Stimulated activated CD4-positive, alpha-beta T cell treated with anti-CD3 and anti-CD28 coated beads, Interleukin-1b, Interleukin-23, amount 100 ng/mL, for 24 hours (primary cell): ENCODE data around the gene SULT1B1.
"Not testable (repeated sequence)": the region's sequence is repeated elsewhere in the genome, so short reads cannot be mapped to it uniquely, and the experiment has no call there.

Source experiments
- DNase-seq, 4 experiments: peaks; one replicate each; pipeline ENCODE4 v3.0.0-alpha.2; 2020; ENCODE audit warnings: low read depth in 4 of 4, low spot score in 1 of 4

Gene SULT1B1

DNA sequence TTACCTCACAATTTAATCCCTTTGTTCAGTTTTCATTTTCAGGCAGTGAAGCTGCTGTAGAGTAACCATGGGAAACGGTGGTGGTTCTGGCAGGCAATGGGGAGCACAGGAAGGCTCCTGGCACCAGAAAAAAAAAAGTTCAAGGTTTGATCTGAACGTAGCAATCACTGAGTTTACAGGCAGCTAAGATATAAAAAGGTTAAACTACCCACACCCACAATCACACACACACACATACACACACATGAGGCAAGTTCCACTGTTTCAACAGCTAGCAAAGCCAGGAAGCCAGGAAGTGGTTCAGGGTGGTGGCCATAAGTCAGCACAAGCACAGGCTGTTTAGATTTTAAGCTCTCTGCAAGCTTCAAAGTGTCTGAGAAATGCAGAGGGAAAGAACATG, at the start of gene SULT1B1:
SULT1B1 (minus strand) TSS at position 166 of the 400 bp plus-strand sequence. CDS start 5,403 bp downstream, outside the sequence.
- DNase-seq = peak in 1 of 4 experiments; percentile 14

DNA sequence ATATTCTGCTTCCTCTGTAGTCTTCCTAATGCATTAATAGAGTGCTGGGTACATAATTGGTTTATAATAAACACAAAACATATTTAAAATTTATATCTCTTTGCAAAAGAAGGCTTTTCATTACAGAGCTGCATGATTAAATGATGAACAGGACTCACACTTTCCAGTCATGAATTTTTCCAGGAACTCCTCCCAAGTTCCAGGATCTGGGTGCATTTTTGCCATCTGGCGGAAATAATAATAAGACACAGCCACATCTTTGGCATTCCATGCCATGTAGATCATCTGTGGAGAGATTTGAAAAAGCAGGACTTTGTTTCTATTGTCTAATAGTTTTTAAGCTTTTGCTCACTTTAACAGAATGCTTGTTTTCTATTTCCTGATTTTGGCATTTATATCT, 40.2 kb upstream of the SULT1B1 start:
- no peak for DNase-seq

- no peak for DNase-seq
Measured at GRCh38 chr4:69799337-69799736, 38.9 kb upstream of the SULT1B1 start.

DNA sequence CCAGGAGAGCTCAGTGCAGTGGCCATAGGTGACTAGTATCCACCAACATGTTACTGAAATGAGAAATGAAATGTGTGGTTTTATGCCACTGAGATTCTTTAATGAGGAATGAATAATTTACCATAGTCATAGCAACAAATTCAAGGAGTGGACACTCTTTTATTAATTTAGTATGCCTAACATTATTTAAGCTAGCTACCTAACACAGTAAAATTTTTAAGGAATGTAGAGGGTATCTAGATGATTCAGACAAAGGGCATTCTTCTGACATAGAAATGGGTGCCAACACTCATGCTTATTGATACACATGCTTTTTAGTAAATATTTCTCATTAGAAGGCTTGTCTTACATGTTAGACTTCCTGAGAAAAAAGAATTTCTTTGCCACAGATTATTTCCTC, 33.3 kb upstream of the SULT1B1 start:
- DNase-seq = no peak

DNA sequence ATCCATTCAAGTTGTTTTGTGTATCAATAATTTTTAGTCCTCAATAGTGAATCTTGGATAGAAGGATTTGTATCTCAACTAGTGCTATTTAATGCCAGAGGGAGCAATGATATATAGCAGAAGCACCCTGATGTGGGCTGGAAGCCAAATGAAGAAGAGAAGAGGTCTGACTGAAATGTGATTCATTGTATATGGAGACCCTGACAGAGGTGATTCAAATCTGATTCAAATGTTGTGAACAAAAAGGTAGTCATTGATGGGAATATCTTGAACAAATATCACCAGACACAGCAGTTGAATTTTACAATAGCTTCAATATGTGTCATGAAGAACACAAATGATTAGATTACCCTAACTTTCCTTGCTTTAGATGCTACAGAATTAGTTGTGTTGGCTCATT, 27.5 kb upstream of the SULT1B1 start:
- DNase-seq = no peak

GRCh38 chr4:69786547-69786946, 26.1 kb upstream of the SULT1B1 start:
- no peak for DNase-seq

DNA sequence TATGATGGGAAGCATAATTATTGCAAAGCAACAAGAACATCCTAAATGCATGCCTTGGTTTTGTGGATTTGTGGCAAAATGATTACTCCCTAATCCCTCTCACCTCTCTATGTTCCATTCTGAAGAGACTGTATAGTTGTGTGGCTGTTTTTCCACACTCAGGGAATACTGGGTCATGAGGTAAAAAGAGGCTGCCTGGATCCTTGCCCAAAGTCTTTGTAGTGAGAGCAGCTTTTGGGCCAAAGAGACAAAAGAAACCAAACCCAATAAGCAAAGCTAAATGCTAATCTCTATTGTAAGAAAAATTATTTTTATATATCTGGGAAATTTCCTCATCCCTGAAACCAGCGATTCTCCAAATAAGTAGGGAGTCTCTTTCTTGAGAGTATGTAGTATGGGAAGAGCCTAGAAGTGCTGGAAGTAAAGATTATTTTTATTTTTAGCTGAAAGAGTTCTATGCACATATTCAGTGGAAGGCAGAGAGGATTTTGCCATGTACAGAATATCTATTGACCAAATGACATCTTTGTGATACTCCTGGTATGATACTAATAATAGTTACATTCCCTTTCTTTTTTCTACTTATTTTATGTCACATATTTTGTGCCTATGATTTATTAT, 24.9 kb upstream of the SULT1B1 start:
- DNase-seq = no peak

DNA sequence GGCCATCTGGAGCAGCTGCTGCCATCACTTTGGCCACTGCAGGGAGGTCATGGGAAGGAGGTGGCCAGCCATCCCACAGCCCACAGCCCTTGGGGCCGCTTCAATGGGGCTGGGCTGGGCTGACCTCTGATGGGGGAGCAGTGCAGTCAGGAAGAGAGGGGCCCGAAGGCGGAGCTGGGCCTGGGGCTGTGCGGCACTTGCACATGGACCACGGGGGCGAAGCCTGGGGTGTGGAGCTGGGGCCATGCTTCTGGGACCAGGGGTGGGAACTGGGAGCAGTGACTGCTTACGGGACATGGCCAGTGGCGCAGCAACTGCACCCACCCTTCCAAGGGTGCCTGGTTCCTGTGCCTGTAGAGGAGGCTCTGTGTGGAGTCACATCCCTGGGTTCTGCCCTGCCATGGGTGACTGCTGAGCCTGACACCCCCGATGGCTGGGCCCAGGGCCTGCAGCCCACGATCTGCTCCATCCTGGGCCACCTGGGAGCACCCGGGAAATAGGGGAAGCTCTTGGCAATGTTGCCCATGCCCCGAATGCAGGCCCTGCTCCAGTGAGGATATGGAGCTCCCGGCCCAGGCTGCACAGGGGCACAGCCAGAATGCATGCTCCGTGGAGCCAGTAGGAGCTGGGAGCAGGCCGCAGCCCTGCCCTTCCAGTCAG, 22.4 kb upstream of the SULT1B1 start:
- no peak for DNase-seq

DNA sequence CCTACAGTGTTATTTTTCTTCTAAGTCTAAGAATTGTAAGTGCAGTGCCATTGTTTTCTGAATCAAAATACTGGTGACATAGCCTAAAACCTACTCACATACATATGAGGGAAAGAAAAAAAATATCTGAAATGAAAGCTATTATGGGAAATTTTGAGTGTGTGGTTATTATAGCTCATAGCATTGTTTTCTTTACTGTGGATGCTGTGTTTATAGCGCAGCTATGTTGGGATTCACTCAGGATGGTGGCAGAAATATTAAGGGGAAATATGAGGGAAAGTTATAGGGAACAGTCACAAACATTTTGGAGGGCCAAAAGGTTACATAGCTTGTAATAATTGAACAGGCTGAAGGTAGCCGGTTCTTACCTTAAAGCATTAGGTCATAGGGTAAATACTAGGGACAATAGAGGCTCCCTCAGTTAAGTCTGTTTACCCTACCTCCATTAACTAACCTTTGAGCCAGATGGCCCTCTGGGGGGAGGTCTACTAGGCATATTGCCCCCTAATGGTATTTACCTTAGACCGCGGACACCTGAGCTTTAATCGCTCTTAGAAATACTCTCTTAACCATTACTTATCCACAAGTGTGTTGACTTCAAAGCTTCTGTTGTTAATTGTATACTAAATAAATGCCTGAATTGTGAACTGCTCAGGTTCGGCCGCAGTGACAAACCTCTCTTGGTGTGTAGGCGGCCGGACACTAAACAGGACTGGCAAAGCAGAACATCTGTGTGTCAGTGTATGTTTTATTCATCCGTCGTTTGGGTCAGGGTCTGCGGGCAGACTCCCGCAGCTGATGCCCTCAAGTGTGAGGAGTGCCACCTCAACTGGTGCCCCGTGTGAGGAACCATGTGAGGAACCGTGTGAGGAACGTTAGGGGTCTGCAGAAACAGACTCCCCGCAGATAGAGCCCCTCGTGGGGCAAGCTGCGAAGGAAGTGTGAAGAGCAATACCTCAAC, 21.3 kb upstream of the SULT1B1 start:
- DNase-seq = no peak

- no peak for DNase-seq
Measured at GRCh38 chr4:69780141-69780540, 19.7 kb upstream of the SULT1B1 start.

GRCh38 chr4:69776696-69777095, 16.3 kb upstream of the SULT1B1 start:
- no peak for DNase-seq

GRCh38 chr4:69775321-69775867, 15.0 kb upstream of the SULT1B1 start:
- DNase-seq = no peak

DNA sequence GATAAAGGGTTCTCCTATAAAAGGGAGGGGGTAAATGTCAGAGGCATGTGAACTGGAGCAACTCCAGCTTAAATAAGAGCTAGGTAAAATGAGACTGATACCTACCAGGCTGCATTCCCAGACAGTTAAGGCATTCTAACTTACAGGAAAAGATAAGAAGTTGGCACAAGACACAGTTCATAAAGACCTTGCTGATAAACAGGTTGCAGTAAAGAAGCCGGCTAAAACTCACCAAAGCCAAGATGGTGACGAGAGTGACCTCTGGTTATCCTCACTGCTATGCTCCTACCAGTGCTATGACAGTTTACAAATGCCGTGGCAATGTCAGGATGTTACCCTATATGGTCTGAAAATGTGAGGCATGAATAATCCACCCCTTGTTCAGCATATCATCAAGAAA, 13.1 kb upstream of the SULT1B1 start:
- no peak for DNase-seq

DNA sequence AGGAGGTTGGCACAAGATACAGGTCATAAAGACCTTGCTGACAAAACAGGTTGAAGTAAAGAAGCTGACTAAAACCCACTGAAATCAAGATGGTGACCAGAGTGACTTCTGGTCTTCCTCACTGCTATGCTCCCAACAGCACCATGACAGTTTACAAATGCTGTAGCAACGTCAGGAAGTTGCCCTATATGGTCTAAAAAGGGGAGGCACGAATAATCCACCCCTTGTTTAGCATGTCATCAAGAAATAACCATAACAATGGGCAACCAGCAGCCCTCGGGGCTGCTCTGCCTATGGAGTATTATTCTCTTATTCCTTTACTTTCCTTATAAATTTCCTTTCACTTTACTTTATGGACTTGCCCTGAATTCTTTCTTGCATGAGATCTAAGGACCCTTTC, 8.1 kb upstream of the SULT1B1 start:
- DNase-seq = not testable (repeated sequence)

- no peak for DNase-seq
Measured at GRCh38 chr4:69765751-69766150, 5.3 kb upstream of the SULT1B1 start.

DNA sequence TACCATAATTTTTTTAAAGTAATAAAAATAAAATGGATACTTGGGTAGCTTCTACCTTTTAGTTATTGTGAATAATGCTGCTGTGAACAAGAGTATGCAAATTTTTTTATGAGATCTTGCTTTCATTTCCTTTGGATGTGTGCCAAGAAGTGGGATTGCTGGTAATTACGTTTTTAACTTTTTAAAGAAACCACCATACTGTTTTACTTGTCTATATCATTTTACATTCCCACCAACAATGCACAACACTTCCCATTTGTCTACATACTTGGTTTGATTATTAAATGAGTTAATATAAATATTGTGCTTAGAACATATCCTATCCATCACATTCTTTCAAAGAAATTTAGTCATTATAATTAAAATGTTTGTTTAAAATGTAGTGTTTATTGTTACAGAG, 3.9 kb upstream of the SULT1B1 start:
- DNase-seq = no peak

- DNase-seq = no peak
Measured at GRCh38 chr4:69763233-69763632, 2.8 kb upstream of the SULT1B1 start.

GRCh38 chr4:69759189-69759604, 1.2 kb downstream of the SULT1B1 start:
- no peak for DNase-seq

DNA sequence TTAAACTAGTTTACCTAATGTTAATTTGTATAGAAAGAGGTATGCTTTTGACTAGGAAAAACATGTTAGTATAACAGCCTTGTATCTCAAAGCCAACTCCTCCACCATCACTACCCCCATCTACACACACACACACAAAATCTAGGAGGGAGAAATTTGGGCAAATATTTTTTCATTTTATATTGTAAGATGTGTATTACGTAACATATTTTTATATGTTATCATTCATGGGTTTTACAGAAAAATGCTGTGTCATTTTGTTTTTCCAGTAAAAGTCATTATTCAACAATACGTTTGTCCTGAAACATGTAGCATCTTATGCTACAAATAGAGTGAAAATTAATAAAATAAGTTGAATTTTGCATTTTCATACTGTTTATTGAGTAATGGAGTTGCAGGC, 3.0 kb downstream of the SULT1B1 start:
- no peak for DNase-seq

- no peak for DNase-seq
Measured at GRCh38 chr4:69754926-69755580, 5.4 kb downstream of the SULT1B1 start.

DNA sequence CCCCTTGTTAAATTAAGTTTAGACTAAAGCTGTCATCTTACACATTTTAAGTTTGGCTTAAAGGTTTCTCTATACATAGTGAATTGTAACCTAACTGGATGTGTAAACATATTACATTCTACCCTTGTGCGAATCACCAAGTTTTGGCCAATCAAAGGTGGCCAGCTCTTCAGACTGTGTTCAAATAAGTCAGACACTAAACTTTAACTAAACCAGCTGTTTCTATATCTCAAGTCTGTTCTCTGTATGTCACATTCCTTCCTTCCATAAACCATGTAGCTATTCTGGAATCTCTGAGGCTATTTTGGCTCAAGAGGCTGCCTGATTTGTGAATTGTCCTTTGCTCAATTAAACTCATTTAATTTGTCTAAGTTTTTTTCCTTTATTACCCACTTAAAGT, 6.7 kb downstream of the SULT1B1 start:
- DNase-seq = no peak
